Lung (tissue), 12 donors: ENCODE data around the gene BDH1. TPM values are rescaled to one million over a fixed set of nuclear protein-coding genes. Genes with fewer than 3 reads are reported as not detected.

Source experiments
- ATAC-seq: fragments of 200-7000 bp; cut with Tn5 transposase; one replicate; pipeline ENCODE4 v1.9.1; 2020; ENCODE audit warnings: moderate number of reproducible peaks; ENCODE audit not compliant: insufficient read depth, low FRiP score
- DNase-seq, 3 donors: peaks; one replicate each; pipeline ENCODE4 v3.0.0-alpha.2; 2013 to 2017
- H3K27ac ChIP-seq, 2 donors: one replicate each; pipeline ENCODE4 v1.5.1; 2013; ENCODE audit warnings: mild to moderate bottlenecking in 2 of 2, moderate library complexity in 2 of 2, control low read depth in 1 of 2, inconsistent platforms in 1 of 2, low read depth in 1 of 2, low read length in 1 of 2
- H3K27me3 ChIP-seq, 3 donors: one replicate each; pipeline ENCODE4 v1.5.1; 2013; ENCODE audit warnings: low read length in 2 of 3; ENCODE audit not compliant: control insufficient read depth in 3 of 3, insufficient read depth in 3 of 3
- H3K36me3 ChIP-seq, 4 donors: one replicate each; pipeline ENCODE4 v1.5.1; 2013; ENCODE audit warnings: low read length in 4 of 4, mild to moderate bottlenecking in 1 of 4, moderate library complexity in 1 of 4; ENCODE audit not compliant: control insufficient read depth in 4 of 4, insufficient read depth in 4 of 4
- H3K4me1 ChIP-seq, 5 donors: one replicate each; pipeline ENCODE4 v1.5.1; 2013; ENCODE audit warnings: low read length in 5 of 5, mild to moderate bottlenecking in 2 of 5, moderate library complexity in 1 of 5; ENCODE audit not compliant: control insufficient read depth in 5 of 5, insufficient read depth in 5 of 5
- H3K4me3 ChIP-seq: one replicate; pipeline ENCODE4 v1.5.1; 2013; ENCODE audit warnings: mild to moderate bottlenecking, control low read depth, moderate library complexity
- H3K9ac ChIP-seq, 2 donors: one replicate each; pipeline ENCODE4 v1.5.1; 2013; ENCODE audit warnings: low read length in 2 of 2, control low read depth in 1 of 2; ENCODE audit not compliant: insufficient read depth in 1 of 2
- H3K9me3 ChIP-seq, 4 donors: one replicate each; pipeline ENCODE4 v1.5.1; 2013; ENCODE audit warnings: low read length in 3 of 4, mild to moderate bottlenecking in 1 of 4, moderate library complexity in 1 of 4; ENCODE audit not compliant: control insufficient read depth in 4 of 4, insufficient read depth in 3 of 4
- CTCF ChIP-seq: IDR thresholded peaks from 2 replicates; pipeline ENCODE4 v1.5.1; 2012; ENCODE audit warnings: mild to moderate bottlenecking; ENCODE audit errors: control extremely low read depth, extremely low read depth
- WGBS, 2 donors: extraction: QIAGEN DNeasy Blood & Tissue Kit; methylation state at CpG; one replicate each; pipeline ENCODE4 v1.1.7; 2013; 5-methylcytosine and 5-hydroxymethylcytosine counted together
- polyA plus RNA-seq, 2 donors: library from polyadenylated mRNA; stranded (reverse); fragments of 200-250 nt; gene quantifications; one replicate each; pipeline ENCODE4 v1.2.1, GENCODE V29; 2013
- total RNA-seq, 2 donors: library from RNA; depleted of rRNA in 1 of 2; stranded (reverse); fragments of >200 nt in 1 of 2; gene quantifications; one replicate each; pipeline ENCODE4 v1.2.1, GENCODE V29; 2014 to 2021
- donor health status: control.
- donor health status: control.
- donor health status: Bipolar disorder and iron deficiency.
- donor health status: healthy.
- donor health status: DM: yes; HTN: yes; CAD: no.

BDH1 gene
- total and polyA plus RNA-seq, 4 donors, result 14.3 to 32.8 (median 17.0) TPM

GRCh38 chr3:197592361-197593045 lies 36.7 kb upstream of the BDH1 start:
- WGBS, 2 donors, result 80 to 84% methylated on average over 18 of the region's 18 CpGs
- no peak overlapping the region for H3K9ac ChIP-seq
- H3K9me3 ChIP-seq, result peaks cover 0 to 1% (median 0%) of the 10 kb centered on the region in 4 donors
- DNase-seq (no peak), ATAC-seq (no peak)
- no peaks in the 10 kb centered on the region for H3K27me3 ChIP-seq
- H3K36me3 ChIP-seq, result no peaks in the 10 kb centered on the region
- no peak for TF ChIP-seq CTCF
- H3K4me3 ChIP-seq, result no peak overlapping the region
- no peaks in the 10 kb centered on the region for H3K4me1 ChIP-seq
- no peak overlapping the region for H3K27ac ChIP-seq

- Histone ChIP-seq H3K27me3 (no peaks in the 10 kb centered on the region), H3K9ac (no peak overlapping the region), H3K4me3 (no peak overlapping the region), H3K4me1 (no peaks in the 10 kb centered on the region), H3K36me3 (no peaks in the 10 kb centered on the region), H3K9me3 (peaks cover 0 to 1% (median 0%) of the 10 kb centered on the region in 4 donors), H3K27ac (no peak overlapping the region)
- DNase-seq (no peak), ATAC-seq (no peak)
- no peak for TF ChIP-seq CTCF
- 90 to 98% methylated on average over 6 of the region's 6 CpGs for WGBS, 2 donors
These were observed 36.0 kb upstream of the BDH1 start for GRCh38 chr3:197591816-197592215.

- Histone ChIP-seq H3K9ac (no peak overlapping the region), H3K36me3 (no peaks in the 10 kb centered on the region), H3K27me3 (no peaks in the 10 kb centered on the region), H3K9me3 (peaks cover 0 to under 1% (median 0%) of the 10 kb centered on the region in 4 donors), H3K4me3 (no peak overlapping the region), H3K4me1 (no peaks in the 10 kb centered on the region), H3K27ac (no peak overlapping the region)
- no peak for DNase-seq
- 69 to 90% methylated on average over 4 of the region's 4 CpGs for WGBS, 2 donors
- ATAC-seq, result no peak
- TF ChIP-seq CTCF, result no peak
These were observed 34.7 kb upstream of the BDH1 start for GRCh38 chr3:197590313-197590962.
